ENCODE results near the gene TGFBR3L.

Gene TGFBR3L

GRCh38 chr19:7919610-7920518 lies 5.2 kb downstream of the TGFBR3L start, which contains the start of gene SNAPC2:
Gene SNAPC2, plus strand, starts transcription at chr19:7920338. Its CDS starts 29 bp downstream, at chr19:7920367.
- peak; percentile 95 to 97 (median 97) for DNase-seq
- Mint-ChIP-seq H3K36me3 (ENCODE audit: insufficient read depth) (peaks cover 50% of the 10 kb centered on the region), H3K9me3 (no peaks in the 10 kb centered on the region), H3K4me1 (ENCODE audit: low read depth in 2 of 2) (peaks cover 33 to 35% of the 10 kb centered on the region in 2 donors), H3K27me3 (peaks cover 5 to 30% of the 10 kb centered on the region in 2 donors), H3K27ac (peak within 1 kb of the TSS; percentile 29 to 81), H3K4me3 (peak within 1 kb of the TSS; percentile 67 to 85)
- peak; percentile 65 for ATAC-seq (replicated peaks)

GRCh38 chr19:7920519-7921301 lies 6.1 kb downstream of the TGFBR3L start:
- H3K9me3 Mint-ChIP-seq: no peaks in the 10 kb centered on the region
- H3K4me1 Mint-ChIP-seq (ENCODE audit: low read depth in 2 of 2): peaks cover 30 to 39% of the 10 kb centered on the region in 2 donors
- peaks cover 41% of the 10 kb centered on the region for H3K36me3 Mint-ChIP-seq (ENCODE audit: insufficient read depth)
- H3K27ac Mint-ChIP-seq: peak overlapping the region; percentile 29 to 81
- ATAC-seq (replicated peaks) (peak; percentile 57), DNase-seq (peak; percentile 96 to 98 (median 96))
- H3K27me3 Mint-ChIP-seq: peaks cover under 1 to 21% of the 10 kb centered on the region in 2 donors
- peak overlapping the region; percentile 67 to 85 for H3K4me3 Mint-ChIP-seq

- no peak for DNase-seq
- ATAC-seq (replicated peaks): no peak
- Mint-ChIP-seq H3K27me3 (peaks cover 0 to 19% of the 10 kb centered on the region in 2 donors), H3K4me3 (peak overlapping the region; percentile 67 to 85), H3K9me3 (no peaks in the 10 kb centered on the region), H3K36me3 (ENCODE audit: insufficient read depth) (peaks cover 39% of the 10 kb centered on the region), H3K4me1 (ENCODE audit: low read depth in 2 of 2) (peaks cover 28 to 39% of the 10 kb centered on the region in 2 donors), H3K27ac (peak overlapping the region; percentile 29 to 81)
Measured at GRCh38 chr19:7921302-7921966, 6.8 kb downstream of the TGFBR3L start.

GRCh38 chr19:7921967-7922835 lies 7.6 kb downstream of the TGFBR3L start:
- H3K36me3 Mint-ChIP-seq (ENCODE audit: insufficient read depth): peaks cover 34% of the 10 kb centered on the region
- peaks cover 0 to 19% of the 10 kb centered on the region in 2 donors for H3K27me3 Mint-ChIP-seq
- H3K4me3 Mint-ChIP-seq: peak overlapping the region; percentile 40 to 67
- ATAC-seq (replicated peaks) (no peak), DNase-seq (no peak)
- H3K9me3 Mint-ChIP-seq: no peaks in the 10 kb centered on the region
- peak overlapping the region in 1 of 2 donors; percentile 61 for H3K27ac Mint-ChIP-seq
- H3K4me1 Mint-ChIP-seq (ENCODE audit: low read depth in 2 of 2): peaks cover 26 to 34% of the 10 kb centered on the region in 2 donors

- ATAC-seq (replicated peaks): no peak
- H3K9me3 Mint-ChIP-seq: no peaks in the 10 kb centered on the region
- H3K27ac Mint-ChIP-seq: peak overlapping the region in 1 of 2 donors; percentile 61
- peaks cover 0 to 15% of the 10 kb centered on the region in 2 donors for H3K27me3 Mint-ChIP-seq
- H3K36me3 Mint-ChIP-seq (ENCODE audit: insufficient read depth): peaks cover 36% of the 10 kb centered on the region
- peaks cover 26 to 33% of the 10 kb centered on the region in 2 donors for H3K4me1 Mint-ChIP-seq (ENCODE audit: low read depth in 2 of 2)
- no peak for DNase-seq
- peak overlapping the region in 1 of 2 donors; percentile 49 for H3K4me3 Mint-ChIP-seq
Measured at GRCh38 chr19:7922836-7923195, 8.2 kb downstream of the TGFBR3L start.

- peaks cover 0 to 10% of the 10 kb centered on the region in 2 donors for H3K27me3 Mint-ChIP-seq
- peaks cover 24 to 30% of the 10 kb centered on the region in 2 donors for H3K4me1 Mint-ChIP-seq (ENCODE audit: low read depth in 2 of 2)
- H3K36me3 Mint-ChIP-seq (ENCODE audit: insufficient read depth): peaks cover 42% of the 10 kb centered on the region
- ATAC-seq (replicated peaks) (no peak), DNase-seq (no peak)
- H3K27ac Mint-ChIP-seq: peak overlapping the region in 1 of 2 donors; percentile 61
- peak overlapping the region in 1 of 2 donors; percentile 49 for H3K4me3 Mint-ChIP-seq
- no peaks in the 10 kb centered on the region for H3K9me3 Mint-ChIP-seq
Measured at GRCh38 chr19:7923295-7924191, 8.9 kb downstream of the TGFBR3L start.

- Mint-ChIP-seq H3K4me1 (ENCODE audit: low read depth in 2 of 2) (peaks cover 25 to 36% of the 10 kb centered on the region in 2 donors), H3K4me3 (peak overlapping the region; percentile 67 to 72), H3K36me3 (ENCODE audit: insufficient read depth) (peaks cover 46% of the 10 kb centered on the region), H3K27ac (peak overlapping the region in 1 of 2 donors; percentile 59), H3K27me3 (peaks cover 0 to 9% of the 10 kb centered on the region in 2 donors), H3K9me3 (no peaks in the 10 kb centered on the region)
- ATAC-seq (replicated peaks) (no peak), DNase-seq (no peak)
Measured at GRCh38 chr19:7924241-7924640, 9.6 kb downstream of the TGFBR3L start.

GRCh38 chr19:7924651-7925170 lies 10.1 kb downstream of the TGFBR3L start:
- Mint-ChIP-seq H3K4me3 (peak overlapping the region; percentile 72 to 77), H3K27me3 (peaks cover 0 to 4% of the 10 kb centered on the region in 2 donors), H3K27ac (peak overlapping the region in 1 of 2 donors; percentile 59), H3K4me1 (ENCODE audit: low read depth in 2 of 2) (peaks cover 28 to 38% of the 10 kb centered on the region in 2 donors), H3K36me3 (ENCODE audit: insufficient read depth) (peaks cover 49% of the 10 kb centered on the region), H3K9me3 (no peaks in the 10 kb centered on the region)
- DNase-seq: no peak
- no peak for ATAC-seq (replicated peaks)

GRCh38 chr19:7925171-7925851 lies 10.7 kb downstream of the TGFBR3L start:
- Mint-ChIP-seq H3K27me3 (no peaks in the 10 kb centered on the region), H3K27ac (peak overlapping the region in 1 of 2 donors; percentile 59), H3K4me1 (ENCODE audit: low read depth in 2 of 2) (peaks cover 24 to 34% of the 10 kb centered on the region in 2 donors), H3K4me3 (peak overlapping the region; percentile 71 to 77), H3K9me3 (no peaks in the 10 kb centered on the region), H3K36me3 (ENCODE audit: insufficient read depth) (peaks cover 49% of the 10 kb centered on the region)
- ATAC-seq (replicated peaks) (peak; percentile 29), DNase-seq (peak; percentile 76 to 77 (median 76))

- DNase-seq (peak; percentile 74 to 81 (median 77)), ATAC-seq (replicated peaks) (peak; percentile 54)
- H3K4me3 Mint-ChIP-seq: peak within 1 kb of the TSS; percentile 71 to 77
- peak within 1 kb of the TSS; percentile 60 to 79 for H3K27ac Mint-ChIP-seq
- H3K4me1 Mint-ChIP-seq (ENCODE audit: low read depth in 2 of 2): peaks cover 22 to 29% of the 10 kb centered on the region in 2 donors
- H3K27me3 Mint-ChIP-seq: no peaks in the 10 kb centered on the region
- no peaks in the 10 kb centered on the region for H3K9me3 Mint-ChIP-seq
- peaks cover 52% of the 10 kb centered on the region for H3K36me3 Mint-ChIP-seq (ENCODE audit: insufficient read depth)
Measured at GRCh38 chr19:7926021-7926726, 11.5 kb downstream of the TGFBR3L start, which contains the start of gene CTXN1. Gene CTXN1, minus strand, starts transcription at chr19:7926135. Its CDS starts 597 bp downstream, at chr19:7925538.

Measured in effector memory CD8-positive, alpha-beta T cell (primary cell).